Islet of Langerhans (tissue), 1 donor: ENCODE measurements around the gene CD22.
"Not testable (repeated sequence)": the region's sequence is repeated elsewhere in the genome, so short reads cannot be mapped to it uniquely, and the experiment has no call there.

ENCODE experiments used
- FAIRE-seq: peaks from one replicate; lab custom pipeline; 2011; peaks lifted over from hg19 to GRCh38; lab: Jason Lieb, UNC

Gene CD22

DNA sequence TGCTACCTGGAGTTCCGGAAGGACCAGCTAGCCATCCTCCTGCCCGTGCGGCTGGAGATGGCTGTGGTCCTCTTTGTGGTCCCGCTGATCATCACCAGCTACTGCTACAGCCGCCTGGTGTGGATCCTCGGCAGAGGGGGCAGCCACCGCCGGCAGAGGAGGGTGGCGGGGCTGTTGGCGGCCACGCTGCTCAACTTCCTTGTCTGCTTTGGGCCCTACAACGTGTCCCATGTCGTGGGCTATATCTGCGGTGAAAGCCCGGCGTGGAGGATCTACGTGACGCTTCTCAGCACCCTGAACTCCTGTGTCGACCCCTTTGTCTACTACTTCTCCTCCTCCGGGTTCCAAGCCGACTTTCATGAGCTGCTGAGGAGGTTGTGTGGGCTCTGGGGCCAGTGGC lies 30.4 kb downstream of the CD22 start:
- not testable (repeated sequence) for FAIRE-seq

GRCh38 chr19:35360081-35360480 lies 31.1 kb downstream of the CD22 start:
- FAIRE-seq: not testable (repeated sequence)

DNA sequence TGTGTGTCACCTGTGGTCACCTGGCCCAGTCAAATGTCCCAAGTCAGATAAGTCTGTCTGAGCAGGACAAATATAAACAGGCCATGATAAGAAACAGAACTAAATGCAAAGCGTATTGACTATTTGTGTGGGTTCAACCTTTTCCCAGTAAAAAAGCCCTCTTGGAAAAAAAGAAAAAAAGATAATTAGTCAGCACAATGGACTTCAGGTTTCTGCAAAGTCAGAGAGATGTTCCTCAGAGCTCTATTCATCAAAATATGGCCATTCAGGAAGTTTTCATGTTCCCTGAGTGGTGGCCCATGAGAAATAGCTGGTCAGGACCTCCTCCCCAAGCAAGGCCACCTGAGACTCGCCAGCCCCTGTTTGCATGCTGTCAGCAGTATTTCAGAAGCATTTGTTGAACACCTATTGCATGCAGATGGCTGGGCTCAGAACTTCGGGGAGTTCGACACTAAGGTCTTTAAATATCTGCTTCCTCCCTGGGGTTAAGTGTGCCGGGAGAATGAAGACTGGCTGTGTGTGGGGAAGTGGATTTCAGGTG lies 32.0 kb downstream of the CD22 start:
- FAIRE-seq: no peak

DNA sequence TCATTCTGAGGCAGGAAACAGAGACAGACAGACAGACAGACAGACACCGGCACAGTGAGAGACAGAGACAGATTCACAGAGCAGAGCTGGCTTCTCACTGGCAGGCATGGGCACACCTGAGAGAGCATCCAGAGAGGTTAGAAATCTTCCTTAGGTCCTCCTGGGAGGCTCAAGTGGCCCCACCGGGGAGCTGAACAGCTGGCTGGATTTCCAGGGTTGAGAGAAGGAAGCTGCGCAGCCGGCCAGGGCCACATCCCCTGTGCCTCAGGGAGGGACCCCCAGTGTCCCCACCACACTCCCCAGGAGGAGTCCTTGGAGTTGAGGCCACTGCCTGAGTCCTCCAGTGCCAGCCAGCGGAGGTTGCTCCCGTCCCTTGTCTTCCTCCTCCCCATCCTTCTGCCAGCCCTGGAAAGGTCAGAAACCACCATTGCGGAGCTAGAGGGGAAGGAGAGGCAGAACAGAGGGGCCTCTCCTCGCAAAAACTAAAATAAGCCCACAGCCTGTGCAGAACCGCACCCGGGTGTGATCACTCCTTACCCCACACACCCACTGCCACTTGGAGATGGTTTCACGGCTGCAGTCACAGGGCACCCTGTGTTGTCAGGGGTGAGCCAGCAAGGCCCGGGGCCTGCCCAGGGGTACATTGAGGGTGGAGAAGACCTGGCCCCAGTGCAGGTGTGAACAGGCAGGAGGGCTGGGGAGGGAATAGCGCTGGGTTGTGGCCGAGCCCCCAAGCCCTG lies 33.4 kb downstream of the CD22 start:
- FAIRE-seq: no peak

DNA sequence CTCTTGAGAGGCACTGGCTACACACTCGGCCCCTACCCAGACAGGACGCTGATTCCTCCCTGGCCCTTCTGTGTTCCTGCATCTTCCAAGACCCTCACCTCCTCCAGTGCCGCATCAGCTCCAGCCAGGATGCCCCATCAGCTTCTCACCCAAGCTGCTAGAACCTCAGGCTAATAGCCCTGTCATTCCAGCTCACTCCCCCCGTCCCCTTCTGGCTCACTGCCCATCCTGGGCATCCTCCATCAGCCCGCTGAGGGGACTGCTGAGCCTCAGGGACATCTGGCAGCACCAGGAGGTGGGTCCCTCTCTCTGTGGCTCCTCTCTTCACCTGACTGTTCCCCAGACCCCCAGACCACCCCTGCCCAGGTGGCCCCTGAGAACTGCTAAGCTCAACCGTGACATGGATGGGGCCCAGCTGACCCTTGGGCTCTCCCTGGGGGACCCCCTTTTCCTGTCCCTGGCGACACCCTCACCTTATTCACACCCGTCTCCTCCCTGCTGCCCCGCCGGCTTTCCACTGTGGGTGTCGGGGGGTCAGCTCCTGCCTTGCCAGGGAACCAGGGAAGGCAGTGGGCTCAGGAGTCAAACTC lies 34.1 kb downstream of the CD22 start:
- FAIRE-seq: no peak

DNA sequence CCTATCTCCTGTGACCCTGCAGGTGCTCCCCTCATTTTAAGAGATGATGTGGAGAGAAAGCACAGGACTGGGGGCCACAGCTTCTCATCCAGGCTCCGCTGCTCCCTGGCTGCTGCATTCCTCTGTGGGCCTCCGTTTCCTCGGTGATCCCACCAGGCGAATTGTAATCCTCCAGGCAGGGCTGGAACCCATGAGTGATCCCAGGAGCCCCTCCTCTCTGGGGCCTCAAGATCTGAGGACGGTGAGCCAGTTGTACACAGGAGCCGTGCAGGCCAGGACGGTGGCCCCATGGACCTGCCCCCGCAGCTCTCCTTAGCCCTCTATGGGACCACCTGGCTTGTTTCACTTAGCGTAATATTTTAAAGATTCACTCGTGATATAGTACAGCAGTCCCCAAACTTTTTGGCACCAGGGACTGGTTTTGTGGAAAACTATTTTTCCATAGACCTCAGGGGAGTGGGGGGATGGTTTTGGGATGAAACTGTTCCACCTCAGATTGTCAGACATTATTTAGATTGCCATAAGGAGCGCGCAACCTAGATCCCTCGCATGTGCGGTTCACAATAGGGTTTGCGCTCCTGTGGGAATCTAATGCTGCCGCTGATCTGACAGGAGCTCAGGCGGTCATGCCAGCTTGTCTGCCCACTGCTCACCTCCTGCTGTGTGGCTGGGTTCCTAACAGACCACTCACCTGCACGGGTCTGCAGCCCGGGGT lies 34.9 kb downstream of the CD22 start:
- no peak for FAIRE-seq

- FAIRE-seq: no peak
Observed at GRCh38 chr19:35365303-35365702, 36.3 kb downstream of the CD22 start.

GRCh38 chr19:35368378-35368777 lies 39.4 kb downstream of the CD22 start:
- no peak for FAIRE-seq

DNA sequence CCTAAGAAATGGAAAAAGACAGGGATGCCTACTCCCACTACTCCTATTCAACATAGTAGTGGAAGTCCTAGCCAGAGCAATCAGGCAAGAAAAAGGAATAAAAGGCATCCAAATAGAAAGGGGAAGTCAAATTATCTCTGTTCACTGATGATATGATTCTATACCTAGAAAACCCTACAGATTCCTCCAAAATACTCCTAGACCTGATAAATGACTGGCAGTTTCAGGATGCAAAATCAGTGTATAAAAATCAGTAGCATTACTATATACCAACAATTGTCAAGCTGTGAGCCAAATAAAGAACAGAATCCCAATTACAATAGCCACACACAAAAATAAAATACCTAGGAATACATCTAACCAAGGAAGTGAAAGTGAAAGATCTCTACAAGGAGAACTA lies 40.5 kb downstream of the CD22 start:
- no peak for FAIRE-seq

- FAIRE-seq: no peak
Observed at GRCh38 chr19:35370722-35371121, 41.7 kb downstream of the CD22 start, which contains the start of gene GPR42. Gene GPR42 (plus strand): TSS chr19:35371068. CDS start chr19:35371360, 292 bp downstream.

DNA sequence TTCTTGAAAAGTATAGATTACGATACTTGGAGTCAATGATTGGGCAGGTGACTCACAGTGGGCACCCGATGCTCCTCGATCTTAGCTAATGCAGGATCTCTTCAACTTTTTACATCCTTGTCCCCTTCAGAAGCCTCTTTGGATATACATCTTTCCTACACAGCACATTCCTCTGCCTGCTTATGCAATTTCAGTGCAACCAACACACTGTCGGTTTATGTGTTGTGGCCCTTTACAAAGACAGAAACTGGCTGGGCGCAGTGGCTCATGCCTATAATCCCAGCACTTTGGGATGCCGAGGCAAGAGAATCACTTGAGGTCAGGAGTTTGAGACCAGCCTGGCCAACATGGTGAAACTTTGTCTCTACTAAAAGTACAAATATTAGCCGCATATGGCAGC lies 44.5 kb downstream of the CD22 start:
- no peak for FAIRE-seq

DNA sequence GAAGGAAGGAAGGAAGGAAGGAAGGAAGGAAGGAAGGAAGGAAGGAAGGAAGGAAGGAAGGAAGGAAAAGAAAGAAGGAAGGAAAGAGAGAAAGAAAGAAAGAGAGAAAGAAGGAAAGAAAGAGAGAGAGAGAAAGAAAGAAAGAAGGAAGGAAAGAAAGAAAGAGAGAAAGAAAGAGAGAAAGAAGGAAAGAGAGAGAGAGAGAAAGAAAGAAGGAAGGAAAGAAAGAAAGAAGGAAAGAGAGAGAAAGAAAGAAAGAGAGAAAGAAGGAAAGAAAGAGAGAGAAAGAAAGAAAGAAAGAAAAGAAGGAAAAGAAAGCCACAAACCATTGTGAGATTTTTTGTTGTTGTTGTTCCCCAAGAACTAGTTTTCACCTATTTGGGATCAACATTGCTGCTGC lies 45.0 kb downstream of the CD22 start:
- not testable (repeated sequence) for FAIRE-seq

DNA sequence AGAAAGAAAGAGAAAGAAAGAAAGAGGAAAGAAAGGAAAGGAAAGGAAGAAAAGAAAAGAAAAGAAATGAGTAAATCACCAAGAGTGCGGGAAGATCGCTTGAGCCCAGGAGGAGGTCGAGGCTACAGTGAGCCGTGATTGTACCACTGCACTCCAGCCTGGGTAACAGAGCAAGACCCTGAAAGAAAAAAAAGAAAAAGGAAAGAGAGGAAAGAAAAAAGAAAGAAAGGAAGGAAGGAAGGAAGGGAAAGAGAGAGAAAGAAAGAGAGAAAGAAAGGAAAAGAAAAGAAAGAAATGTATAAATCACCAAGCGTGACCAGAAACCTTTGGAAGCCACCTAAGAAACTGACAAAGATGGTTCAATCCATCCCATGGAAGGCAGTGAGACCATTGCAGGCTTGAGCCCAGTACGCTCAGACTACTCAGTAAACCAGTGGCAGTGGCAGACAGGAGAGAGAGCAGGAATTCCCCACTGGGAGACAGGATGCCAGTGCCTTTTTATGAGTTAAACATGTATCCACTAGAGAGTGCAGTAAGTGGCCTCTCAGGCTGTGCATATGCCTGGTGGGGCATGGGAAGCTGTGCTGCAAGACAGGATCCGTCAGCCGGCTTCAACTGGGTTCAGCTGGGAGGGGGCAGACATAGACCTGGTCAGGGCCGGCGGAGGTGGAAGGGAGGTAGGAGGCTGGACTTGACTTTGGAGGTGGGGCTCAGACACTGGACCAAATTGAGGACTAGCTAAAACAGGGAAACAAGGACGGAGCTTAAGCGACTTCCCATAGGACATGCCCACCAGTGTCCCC lies 46.7 kb downstream of the CD22 start:
- no peak for FAIRE-seq

GRCh38 chr19:35377656-35378055 lies 48.7 kb downstream of the CD22 start:
- no peak for FAIRE-seq

DNA sequence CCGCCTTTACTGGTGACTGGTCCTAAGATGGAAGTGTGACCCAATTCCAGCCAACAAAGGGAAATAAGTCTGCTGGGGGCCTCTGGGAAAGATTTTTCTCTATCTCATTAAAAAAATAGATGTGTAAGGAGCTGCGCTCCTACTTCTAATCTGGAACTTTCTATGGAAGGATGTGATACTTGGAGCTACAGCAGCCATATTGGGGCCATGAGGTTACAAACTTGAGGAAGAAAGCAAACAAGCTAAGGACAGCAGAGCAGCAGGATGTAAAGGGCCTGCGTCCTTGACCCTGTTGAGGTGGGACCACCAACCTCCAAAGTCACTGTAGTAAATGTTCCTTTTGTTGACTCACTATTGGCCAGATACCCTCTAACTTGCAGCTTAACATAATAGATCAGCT lies 49.4 kb downstream of the CD22 start:
- no peak for FAIRE-seq

DNA sequence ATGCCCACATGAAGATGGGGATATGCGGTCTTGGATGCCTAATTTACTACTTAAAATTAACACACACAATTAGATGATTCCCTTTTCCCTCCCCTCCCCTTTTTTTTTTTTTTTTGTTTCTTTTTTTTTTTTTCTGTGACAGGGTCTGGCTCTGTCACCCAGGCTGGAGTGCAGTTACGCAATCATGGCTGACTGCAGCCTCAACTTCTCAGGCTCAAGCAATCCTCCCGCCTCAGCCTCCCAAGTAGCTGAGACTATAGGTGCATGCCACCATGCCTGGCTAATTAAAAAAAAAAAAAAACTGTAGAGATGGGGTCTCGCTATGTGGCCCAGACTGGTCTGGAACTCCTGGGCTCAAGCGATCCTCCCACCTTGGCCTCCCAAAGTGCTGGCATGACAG lies 50.6 kb downstream of the CD22 start:
- not testable (repeated sequence) for FAIRE-seq

DNA sequence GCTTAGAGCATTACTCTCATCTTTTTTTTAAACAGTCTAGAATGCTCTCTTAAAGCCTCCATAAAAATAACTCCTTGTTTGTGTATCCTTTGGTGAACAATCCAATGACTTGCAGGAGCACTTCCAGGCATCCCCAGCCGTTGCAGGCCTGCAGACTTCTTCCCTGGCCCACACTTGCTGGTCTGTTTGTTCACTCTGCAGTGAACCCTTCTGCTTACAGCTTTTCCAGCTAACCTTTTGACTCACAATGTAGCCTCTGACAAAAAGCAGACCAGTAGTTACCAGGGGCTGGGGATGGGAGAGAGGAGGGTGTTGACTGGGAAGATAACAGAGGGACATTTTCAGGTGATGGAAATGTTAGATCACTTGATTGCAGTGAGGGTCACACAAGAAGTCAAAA lies 51.0 kb downstream of the CD22 start:
- FAIRE-seq: no peak

GRCh38 chr19:35380450-35381124 lies 51.6 kb downstream of the CD22 start:
- peak; percentile 89 for FAIRE-seq

DNA sequence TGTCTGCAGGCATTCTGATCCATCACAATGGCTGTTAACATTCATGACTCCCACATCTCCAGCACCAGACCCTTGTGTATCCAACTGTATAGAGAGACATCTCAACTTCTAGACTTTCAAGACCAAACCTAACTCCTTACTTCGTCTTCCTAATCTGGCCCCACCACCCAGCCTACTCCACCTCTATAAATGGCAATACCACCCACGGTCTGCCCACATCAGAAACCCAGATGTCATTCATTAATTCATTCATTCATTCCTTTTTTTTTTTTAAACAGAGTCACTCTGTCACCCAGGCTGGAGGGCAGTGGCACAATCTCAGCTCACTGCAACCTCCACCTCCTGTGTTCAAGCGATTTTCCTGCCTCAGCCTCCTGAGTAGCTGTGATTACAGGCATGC lies 52.3 kb downstream of the CD22 start:
- no peak for FAIRE-seq

GRCh38 chr19:35381926-35382325 lies 52.9 kb downstream of the CD22 start:
- no peak for FAIRE-seq

DNA sequence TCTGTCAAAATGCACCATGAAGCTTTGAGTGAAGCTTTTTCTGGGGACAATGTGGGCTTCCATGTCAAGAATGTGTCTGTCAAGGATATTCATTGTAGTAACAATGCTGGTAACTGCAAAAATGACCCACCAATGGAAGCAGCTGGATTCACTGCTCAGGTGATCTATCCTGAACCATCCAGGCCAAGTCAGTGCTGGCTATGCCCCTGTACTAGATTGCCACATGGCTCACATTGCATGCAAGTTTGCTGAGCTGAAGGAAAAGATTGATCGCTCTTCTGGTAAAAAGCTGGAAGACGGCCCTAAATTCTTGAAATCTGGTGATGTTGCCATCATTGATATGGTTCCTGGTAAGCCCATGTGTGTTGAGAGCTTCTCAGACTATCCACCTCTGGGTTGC lies 54.5 kb downstream of the CD22 start:
- no peak for FAIRE-seq
